GM23248 (cell line): Measurements from ENCODE around the gene PRR5. TPM values are rescaled to one million over a fixed set of nuclear protein-coding genes. Genes with fewer than 3 reads are reported as not detected.
"Not testable (repeated sequence)": the region's sequence is repeated elsewhere in the genome, so short reads cannot be mapped to it uniquely, and the experiment has no call there.

ENCODE experiments used
- DNase-seq: peaks from one replicate; pipeline ENCODE4 v3.0.0-alpha.2; 2015
- H2AFZ ChIP-seq: fragments of 200-600 bp; sonication (generic); 2 replicates; pipeline ENCODE4 v1.6.1; 2016; ENCODE audit warnings: antibody characterized with exemption
- H3F3A ChIP-seq: fragments of 200-600 bp; sonication (generic); 2 replicates; pipeline ENCODE4 v1.6.1; 2016; ENCODE audit warnings: mild to moderate bottlenecking, antibody characterized with exemption, mixed run types; ENCODE audit not compliant: insufficient read depth
- H3K27ac ChIP-seq: fragments of 200-600 bp; sonication (generic); 2 replicates; pipeline ENCODE4 v1.5.1; 2016; ENCODE audit warnings: mild to moderate bottlenecking
- H3K27me3 ChIP-seq: fragments of 200-600 bp; sonication (generic); replicated peaks from 2 replicates; pipeline ENCODE4 v1.6.1; 2016; ENCODE audit warnings: mild to moderate bottlenecking; ENCODE audit not compliant: insufficient read depth
- H3K36me3 ChIP-seq: fragments of 200-600 bp; sonication (generic); 2 replicates; pipeline ENCODE4 v1.6.1; 2016; ENCODE audit warnings: low read depth, mild to moderate bottlenecking
- H3K4me1 ChIP-seq: fragments of 200-600 bp; sonication (generic); 2 replicates; pipeline ENCODE4 v1.6.1; 2016; ENCODE audit warnings: mild to moderate bottlenecking; ENCODE audit not compliant: insufficient read depth
- H3K4me2 ChIP-seq: fragments of 200-600 bp; sonication (generic); one replicate; pipeline ENCODE4 v1.6.1; 2016; ENCODE audit warnings: mild to moderate bottlenecking; ENCODE audit not compliant: unreplicated experiment
- H3K4me3 ChIP-seq: fragments of 200-600 bp; sonication (generic); 2 replicates; pipeline ENCODE4 v1.5.1; 2016; ENCODE audit warnings: mild to moderate bottlenecking
- H3K79me2 ChIP-seq: fragments of 200-600 bp; sonication (generic); 2 replicates; pipeline ENCODE4 v1.6.1; 2016; ENCODE audit warnings: mild to moderate bottlenecking; ENCODE audit not compliant: insufficient read depth
- H3K9ac ChIP-seq: fragments of 200-600 bp; sonication (generic); 2 replicates; pipeline ENCODE4 v1.6.1; 2016; ENCODE audit warnings: mild to moderate bottlenecking
- H3K9me2 ChIP-seq: fragments of 200-600 bp; sonication (generic); 2 replicates; pipeline ENCODE4 v1.6.1; 2016; ENCODE audit warnings: mixed run types, mild to moderate bottlenecking, moderate library complexity; ENCODE audit not compliant: insufficient read depth
- H3K9me3 ChIP-seq: fragments of 200-600 bp; sonication (generic); one replicate; pipeline ENCODE4 v1.6.1; 2017; ENCODE audit warnings: low read depth
- H4K20me1 ChIP-seq: fragments of 200-600 bp; sonication (generic); 2 replicates; pipeline ENCODE4 v1.6.0; 2016; ENCODE audit not compliant: insufficient read depth
- EZH2 ChIP-seq: fragments of 200-600 bp; sonication (generic); IDR thresholded peaks from 2 replicates; pipeline ENCODE4 v1.6.1; 2018; ENCODE audit warnings: antibody characterized with exemption, mild to moderate bottlenecking; ENCODE audit not compliant: insufficient read depth, poor library complexity, severe bottlenecking
- EZH2phosphoT487 ChIP-seq: fragments of 200-600 bp; sonication (generic); IDR thresholded peaks from 2 replicates; pipeline ENCODE4 v1.6.1; 2018; ENCODE audit warnings: antibody characterized with exemption, moderate library complexity, mild to moderate bottlenecking, low read depth; ENCODE audit not compliant: insufficient read depth
- WGBS, 2 experiments: methylation state at CpG; one replicate each; pipeline ENCODE4 v1.1.6; 2015 to 2017; ENCODE audit warnings: low lambda C conversion rate in 2 of 2, low coverage in 1 of 2; ENCODE audit errors: missing lambda C conversion rate in 2 of 2; 5-methylcytosine and 5-hydroxymethylcytosine counted together
- in situ Hi-C: fragments of 300-500 bp; cut with MboI; formaldehyde crosslinking; loops from 2 replicates; pipeline ENCODE4 v1.15.0; 2020
- polyA plus RNA-seq: library from polyadenylated mRNA; unstranded; fragments of >200 nt; fragmentation: Nextera tagmentation; extraction: Ambion mirVana; gene quantifications from 2 replicates; pipeline ENCODE4 v1.2.1, GENCODE V29; 2016
- total RNA-seq: library from RNA; depleted of rRNA; stranded (reverse); fragments of >200 nt; shearing (Covaris generic); gene quantifications from 2 replicates; pipeline ENCODE4 v1.2.3, GENCODE V29; 2014

PRR5 gene
- total and polyA plus RNA-seq, 2 experiments from 2014 or later: 18.9 to 20.0 TPM

- DNase-seq: peak; percentile 62
- no peaks in the 10 kb centered on the region for H3K9me3 ChIP-seq
- no peak overlapping the region for H3K27ac ChIP-seq
- WGBS, 2 experiments: 74 to 78% methylated on average over 5 of the region's 5 CpGs
- H3K79me2 ChIP-seq: 0 out of 2 replicates have a peak, but pooled peaks cover under 1% of the 10 kb centered on the region
- H3F3A ChIP-seq: no peaks in the 10 kb centered on the region; the same call in 1 of the 2 replicates
- H2AFZ ChIP-seq: no peak overlapping the region
- H3K4me3 ChIP-seq: no peak overlapping the region
- H3K9me2 ChIP-seq: no peaks in the 10 kb centered on the region
- H3K4me1 ChIP-seq: peaks cover 6% of the 10 kb centered on the region; the same call in 1 of the 2 replicates
- H3K9ac ChIP-seq: no peak overlapping the region
- no peak for TF ChIP-seq EZH2phosphoT487
- no peak for TF ChIP-seq EZH2
- no peaks in the 10 kb centered on the region for H3K27me3 ChIP-seq
- in situ Hi-C loops: no loop called here
- no peaks in the 10 kb centered on the region for H3K36me3 ChIP-seq
- no peaks in the 10 kb centered on the region for H4K20me1 ChIP-seq
- no peak overlapping the region for H3K4me2 ChIP-seq
Observed at GRCh38 chr22:44671742-44672141, 30.3 kb upstream of the PRR5 start.

- H3K4me1 ChIP-seq: peaks cover 5% of the 10 kb centered on the region; the same call in 1 of the 2 replicates
- no peaks in the 10 kb centered on the region; the same call in 1 of the 2 replicates for H3F3A ChIP-seq
- in situ Hi-C loops: no loop called here
- H3K9me3 ChIP-seq: no peaks in the 10 kb centered on the region
- H3K4me3 ChIP-seq: no peak overlapping the region
- H3K36me3 ChIP-seq: no peaks in the 10 kb centered on the region
- no peaks in the 10 kb centered on the region for H3K9me2 ChIP-seq
- H3K27ac ChIP-seq: no peak overlapping the region
- no peak overlapping the region for H2AFZ ChIP-seq
- no peaks in the 10 kb centered on the region for H3K27me3 ChIP-seq
- H3K9ac ChIP-seq: no peak overlapping the region
- TF ChIP-seq EZH2phosphoT487 (no peak), EZH2 (no peak)
- no peak for DNase-seq
- no peaks in the 10 kb centered on the region for H4K20me1 ChIP-seq
- 0 out of 2 replicates have a peak, but pooled peaks cover 9% of the 10 kb centered on the region for H3K79me2 ChIP-seq
- 76 to 80% methylated on average over 8 of the region's 8 CpGs for whole genome bisulfite sequencing, 2 experiments
- no peak overlapping the region for H3K4me2 ChIP-seq
Observed at GRCh38 chr22:44672632-44673031, 29.4 kb upstream of the PRR5 start.

GRCh38 chr22:44673406-44673805 is 28.6 kb upstream of the PRR5 start:
- no peak overlapping the region for H2AFZ ChIP-seq
- no peaks in the 10 kb centered on the region for H3K9me2 ChIP-seq
- in situ Hi-C loops: no loop called here
- H4K20me1 ChIP-seq: no peaks in the 10 kb centered on the region
- no peaks in the 10 kb centered on the region for H3K36me3 ChIP-seq
- 0 out of 2 replicates have a peak, but pooled peaks cover 3% of the 10 kb centered on the region for H3K4me1 ChIP-seq
- H3K27ac ChIP-seq: no peak overlapping the region
- H3K4me3 ChIP-seq: no peak overlapping the region
- no peaks in the 10 kb centered on the region for H3K27me3 ChIP-seq
- WGBS, 2 experiments: 86 to 87% methylated on average over 8 of the region's 8 CpGs
- DNase-seq: no peak
- 0 out of 2 replicates have a peak, but pooled peaks cover 11% of the 10 kb centered on the region for H3K79me2 ChIP-seq
- H3K9me3 ChIP-seq: no peaks in the 10 kb centered on the region
- H3K9ac ChIP-seq: no peak overlapping the region
- TF ChIP-seq EZH2phosphoT487: no peak
- no peak for TF ChIP-seq EZH2
- H3K4me2 ChIP-seq: no peak overlapping the region
- no peaks in the 10 kb centered on the region for H3F3A ChIP-seq

GRCh38 chr22:44676066-44676440 is 26.0 kb upstream of the PRR5 start:
- H3K4me3 ChIP-seq, H2AFZ ChIP-seq, H3K9ac ChIP-seq, H4K20me1 ChIP-seq, in situ Hi-C loops, DNase-seq, H3K4me1 ChIP-seq, H3K27ac ChIP-seq, H3K4me2 ChIP-seq, H3K9me2 ChIP-seq, H3F3A ChIP-seq, H3K36me3 ChIP-seq, H3K9me3 ChIP-seq, H3K27me3 ChIP-seq: not testable (repeated sequence)
- H3K79me2 ChIP-seq: 0 out of 2 replicates have a peak, but pooled peaks cover 11% of the 10 kb centered on the region
- WGBS, 2 experiments: 80% methylated on average over 6 of the region's 6 CpGs
